ENCODE measurements around the gene APOOL. TPM values are rescaled to one million over a fixed set of nuclear protein-coding genes. Genes with fewer than 3 reads are reported as not detected.
"Not testable (repeated sequence)": the region's sequence is repeated elsewhere in the genome, so short reads cannot be mapped to it uniquely, and the experiment has no call there.

Gene APOOL
- polyA plus RNA-seq, 3 donors = 19.3 to 24.4 (median 22.2) TPM

DNA sequence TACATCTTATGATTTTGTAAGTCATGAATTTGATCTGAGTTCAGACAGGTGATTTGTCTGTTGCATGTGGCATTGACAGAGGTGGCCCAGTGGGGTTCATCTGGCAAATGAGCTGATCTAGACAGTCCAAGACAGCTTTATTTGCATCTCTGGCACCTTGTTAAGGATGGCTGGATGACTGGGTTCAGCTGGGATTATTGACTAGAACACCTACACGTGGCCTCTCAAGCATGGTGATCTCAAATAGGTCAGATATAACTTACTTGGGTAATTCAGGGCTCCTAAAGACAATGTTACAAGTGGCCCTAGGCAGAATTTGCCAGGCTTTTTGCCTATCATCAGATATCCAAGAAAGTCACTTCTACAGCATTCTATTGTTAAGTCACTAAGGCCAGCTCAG lies 48.0 kb downstream of the APOOL start:
- no peak for DNase-seq (ENCODE audit: extremely low read depth in 1 of 11, low read depth in 9 of 11, low spot score in 4 of 11)

DNA sequence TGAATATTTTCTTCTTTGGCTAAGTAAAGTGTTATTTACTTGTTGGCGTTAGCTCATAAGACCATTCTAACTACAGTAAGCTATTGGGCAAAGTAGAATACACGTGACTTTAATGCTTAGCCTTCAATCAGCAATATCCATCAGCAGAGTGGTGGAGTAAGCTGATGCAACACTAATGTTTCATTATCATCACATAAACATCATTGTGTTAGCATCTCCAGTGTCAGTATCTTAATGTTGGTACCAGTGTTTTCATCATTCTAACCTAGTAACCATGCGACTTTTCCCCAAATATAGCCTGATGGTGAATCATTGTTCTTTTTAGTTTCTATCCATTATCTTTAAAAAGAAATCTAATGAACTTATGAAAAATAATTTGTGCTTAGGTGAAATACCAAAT lies 48.5 kb downstream of the APOOL start:
- no peak for DNase-seq (ENCODE audit: extremely low read depth in 1 of 11, low read depth in 9 of 11, low spot score in 4 of 11)

DNA sequence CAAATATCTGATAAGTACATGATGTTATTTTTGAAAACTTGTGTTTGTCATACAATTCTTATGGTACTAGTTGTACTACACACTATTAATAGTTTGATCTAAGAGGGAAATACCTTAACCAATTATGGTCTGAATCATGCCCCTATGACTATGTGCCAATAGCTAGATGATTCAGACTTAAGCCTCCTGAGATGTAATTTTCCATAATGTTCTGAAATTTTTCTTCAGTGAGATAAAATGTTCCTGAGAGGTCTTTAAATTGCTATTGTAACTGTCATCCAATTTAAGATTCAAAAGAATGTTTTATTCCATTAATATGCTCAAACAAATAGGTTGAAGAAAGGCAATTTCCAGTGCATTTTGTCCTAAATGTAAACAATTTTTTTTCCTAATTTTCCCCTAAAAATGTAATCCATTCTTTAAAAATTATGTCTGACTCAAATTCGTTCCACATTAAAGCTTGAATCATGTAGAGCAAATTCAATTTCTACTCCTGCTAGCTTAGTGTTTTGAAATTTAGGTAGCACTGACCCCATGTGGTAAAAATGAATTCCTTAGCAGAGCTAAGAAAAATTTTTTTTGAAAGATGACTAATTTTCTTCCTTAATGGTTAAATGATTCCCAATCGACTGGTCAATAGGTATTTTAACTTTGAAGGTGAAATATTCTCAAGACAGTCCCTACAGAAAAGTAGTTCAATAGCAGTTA lies 49.1 kb downstream of the APOOL start:
- no peak for DNase-seq (ENCODE audit: extremely low read depth in 1 of 11, low read depth in 9 of 11, low spot score in 4 of 11)

DNA sequence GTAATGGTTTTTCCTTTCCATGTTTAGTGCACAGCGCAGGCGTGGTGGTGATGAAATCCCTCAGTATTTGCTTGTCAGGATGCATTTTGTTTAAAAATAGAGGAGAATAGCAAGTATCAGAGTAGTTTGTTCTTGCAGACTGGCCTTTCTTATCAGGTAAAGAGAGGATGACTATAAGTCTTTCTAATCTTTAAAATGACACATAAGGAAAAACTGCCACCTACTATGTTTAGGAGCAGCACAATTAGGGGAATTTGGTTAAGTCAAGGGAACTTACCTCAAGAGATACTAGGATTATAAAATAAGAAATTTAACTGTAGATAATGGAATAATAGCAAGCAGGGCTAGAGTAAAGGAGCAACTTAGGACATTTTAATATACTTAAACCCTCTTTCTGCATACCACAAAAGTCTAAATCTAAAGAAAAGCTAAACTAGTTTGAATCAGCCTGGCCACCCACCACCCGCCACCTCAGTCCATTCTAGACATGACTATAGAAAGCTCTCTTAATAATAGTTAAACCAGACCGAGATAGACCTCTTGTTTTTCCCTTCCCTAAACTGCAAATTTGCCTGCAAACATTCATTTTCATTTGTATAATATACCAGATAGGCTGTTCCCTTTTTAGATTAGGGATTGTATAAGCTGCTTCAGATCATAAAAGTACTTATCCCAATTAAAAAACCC lies 62.0 kb downstream of the APOOL start:
- no peak for DNase-seq (ENCODE audit: extremely low read depth in 1 of 11, low read depth in 9 of 11, low spot score in 4 of 11)

DNA sequence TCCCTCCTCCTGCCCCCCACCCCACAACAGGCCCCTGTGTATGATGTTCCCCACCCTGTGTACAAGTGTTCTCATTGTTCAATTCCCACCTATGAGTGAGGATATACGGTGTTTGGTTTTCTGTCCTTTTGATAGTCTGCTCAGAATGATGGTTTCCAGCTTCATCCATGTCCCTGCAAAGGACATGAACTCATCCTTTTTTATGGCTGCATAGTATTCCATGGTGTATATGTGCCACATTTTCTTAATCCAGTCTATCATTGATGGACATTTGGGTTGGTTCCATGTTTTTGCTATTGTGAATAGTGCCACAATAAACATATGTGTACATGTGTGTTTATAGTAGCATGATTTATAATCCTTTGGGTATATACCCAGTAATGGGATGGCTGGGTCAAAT lies 73.6 kb downstream of the APOOL start:
- not testable (repeated sequence) for DNase-seq (ENCODE audit: extremely low read depth in 1 of 11, low read depth in 9 of 11, low spot score in 4 of 11)

DNA sequence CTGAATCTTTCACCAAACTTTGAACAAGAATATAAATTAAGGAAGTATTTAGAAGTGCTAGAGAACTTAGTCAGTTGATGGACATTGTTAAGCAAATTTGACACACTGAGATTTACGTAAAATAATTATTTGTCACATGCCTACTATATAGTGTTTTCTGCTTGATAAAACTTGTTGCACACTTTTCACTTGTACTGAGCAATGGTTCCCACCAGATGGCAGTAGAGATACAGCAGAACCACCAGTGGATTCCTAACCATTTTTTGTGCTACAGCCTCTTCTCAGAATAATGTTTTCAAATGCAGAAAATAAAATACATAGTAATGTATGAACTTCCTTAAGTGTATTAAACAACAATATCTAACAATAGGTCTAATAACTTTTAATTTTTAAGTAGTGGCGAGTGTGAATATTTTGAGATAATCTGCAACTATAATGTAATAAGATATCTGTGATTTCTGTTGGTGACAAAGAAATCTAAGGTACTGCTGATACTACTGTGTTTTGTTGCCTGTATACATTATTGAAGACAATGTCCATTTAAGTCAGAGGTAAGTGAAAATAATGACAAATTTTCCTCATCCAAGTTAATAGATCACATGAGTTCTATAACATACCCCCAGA lies 81.2 kb downstream of the APOOL start:
- peak in 7 of 11 donors; percentile 1 to 13 (median 7) for DNase-seq (ENCODE audit: extremely low read depth in 1 of 11, low read depth in 9 of 11, low spot score in 4 of 11)

DNA sequence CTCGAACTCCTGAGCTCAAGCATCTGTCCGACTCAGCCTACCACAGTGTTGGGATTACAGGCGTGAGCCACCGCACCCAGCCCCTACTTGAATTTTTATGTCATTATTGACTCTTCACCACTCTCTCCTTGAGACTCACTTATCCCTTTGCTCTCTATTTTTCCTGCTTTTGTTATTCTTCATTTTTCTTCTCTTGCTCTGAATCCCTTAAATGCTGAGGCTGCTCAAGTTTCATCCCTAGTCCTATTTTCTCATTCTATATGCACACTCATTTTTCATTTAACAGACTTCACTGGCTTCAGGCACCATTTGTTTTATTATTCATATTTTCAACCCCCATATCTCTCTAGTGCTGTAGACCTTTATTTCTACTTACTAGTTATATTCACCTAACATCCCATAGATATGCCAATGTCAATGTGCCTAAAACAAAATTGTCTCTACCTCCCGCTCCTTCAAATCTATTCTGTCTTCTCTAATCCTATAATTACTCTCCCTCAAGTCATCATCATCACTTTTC lies 85.7 kb downstream of the APOOL start:
- DNase-seq (ENCODE audit: extremely low read depth in 1 of 11, low read depth in 9 of 11, low spot score in 4 of 11) = no peak

DNA sequence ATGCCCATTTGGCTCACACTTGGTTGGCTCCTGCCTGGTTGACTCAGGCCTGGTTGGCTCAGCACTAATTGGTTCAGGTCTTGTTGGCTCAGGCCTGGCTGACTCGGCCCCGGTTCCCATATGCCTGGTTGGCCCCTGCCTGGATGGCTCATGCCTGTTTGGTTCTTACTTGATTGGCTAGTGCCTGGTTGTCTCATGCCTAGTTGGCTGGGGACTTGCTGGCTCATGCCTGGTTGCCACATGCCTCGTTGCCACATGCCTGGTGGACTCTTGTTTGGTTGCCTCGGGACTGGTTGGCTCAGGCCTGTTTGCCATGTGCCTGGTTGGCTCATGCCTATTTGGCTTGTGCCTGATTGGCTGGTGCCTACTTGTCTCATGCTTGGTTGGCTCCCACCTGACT lies 103.7 kb downstream of the APOOL start:
- no peak for DNase-seq (ENCODE audit: extremely low read depth in 1 of 11, low read depth in 9 of 11, low spot score in 4 of 11)

- no peak for DNase-seq (ENCODE audit: extremely low read depth in 1 of 11, low read depth in 9 of 11, low spot score in 4 of 11)
These were observed 104.5 kb downstream of the APOOL start for GRCh38 chrX:85108165-85108564.

DNA sequence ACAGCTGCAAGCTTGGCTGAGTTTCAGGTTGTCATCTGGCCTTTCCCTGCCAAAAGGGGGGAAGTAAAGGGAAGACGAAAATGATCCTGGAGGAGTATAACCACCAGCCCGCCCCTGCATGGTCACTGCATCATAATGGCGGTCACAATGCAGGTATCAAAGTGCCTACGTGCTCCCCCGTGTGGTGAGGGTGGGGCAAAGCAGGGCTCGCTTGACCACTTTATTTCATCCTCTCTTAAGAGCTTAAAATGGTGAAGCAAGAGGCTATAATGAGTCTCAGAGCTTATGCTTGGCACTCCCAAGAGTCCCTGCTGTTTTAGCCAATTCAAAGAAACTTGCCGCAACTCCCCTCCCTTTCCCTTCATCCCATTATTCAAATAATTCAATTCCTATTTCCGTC lies 105.6 kb downstream of the APOOL start:
- DNase-seq (ENCODE audit: extremely low read depth in 1 of 11, low read depth in 9 of 11, low spot score in 4 of 11) = no peak

GRCh38 chrX:85111347-85111746 lies 107.7 kb downstream of the APOOL start:
- DNase-seq (ENCODE audit: extremely low read depth in 1 of 11, low read depth in 9 of 11, low spot score in 4 of 11) = peak in 5 of 11 donors; percentile 0 to 12 (median 2)

- DNase-seq (ENCODE audit: extremely low read depth in 1 of 11, low read depth in 9 of 11, low spot score in 4 of 11) = no peak
These were observed 108.6 kb downstream of the APOOL start for GRCh38 chrX:85112293-85112692.

DNA sequence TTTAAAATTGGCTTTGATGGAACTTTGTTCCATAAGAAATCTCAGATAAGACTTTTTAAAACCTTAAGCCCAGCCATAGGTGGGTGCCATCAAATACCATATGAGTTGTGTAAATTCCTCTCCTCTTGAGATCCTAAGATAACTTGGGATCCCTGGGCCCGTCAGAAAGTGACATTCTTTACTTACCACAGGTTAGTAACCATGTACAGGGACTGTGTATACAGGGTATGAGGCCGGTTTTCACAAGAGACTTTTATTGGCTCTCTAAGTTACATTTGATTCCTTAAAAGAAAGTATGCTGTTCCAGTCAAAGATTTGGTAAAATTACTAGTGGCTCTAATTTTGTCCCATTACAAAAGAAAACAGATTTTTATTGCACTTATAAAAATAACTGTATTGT lies 110.1 kb downstream of the APOOL start:
- no peak for DNase-seq (ENCODE audit: extremely low read depth in 1 of 11, low read depth in 9 of 11, low spot score in 4 of 11)

- DNase-seq (ENCODE audit: extremely low read depth in 1 of 11, low read depth in 9 of 11, low spot score in 4 of 11) = no peak
These were observed 110.5 kb downstream of the APOOL start for GRCh38 chrX:85114171-85114570.

- no peak for DNase-seq (ENCODE audit: extremely low read depth in 1 of 11, low read depth in 9 of 11, low spot score in 4 of 11)
These were observed 111.1 kb downstream of the APOOL start for GRCh38 chrX:85114776-85115175.

- no peak for DNase-seq (ENCODE audit: extremely low read depth in 1 of 11, low read depth in 9 of 11, low spot score in 4 of 11)
These were observed 111.6 kb downstream of the APOOL start for GRCh38 chrX:85115252-85115651.

GRCh38 chrX:85136409-85136808 lies 132.7 kb downstream of the APOOL start:
- no peak for DNase-seq (ENCODE audit: extremely low read depth in 1 of 11, low read depth in 9 of 11, low spot score in 4 of 11)

- DNase-seq (ENCODE audit: extremely low read depth in 1 of 11, low read depth in 9 of 11, low spot score in 4 of 11) = no peak
These were observed 135.7 kb downstream of the APOOL start for GRCh38 chrX:85139422-85139821.

- DNase-seq (ENCODE audit: extremely low read depth in 1 of 11, low read depth in 9 of 11, low spot score in 4 of 11) = no peak
These were observed 137.3 kb downstream of the APOOL start for GRCh38 chrX:85140964-85141363.

Data from renal cortex interstitium (tissue), 11 donors.